GM18505 (cell line): Measurements from ENCODE around the gene FAM170B.

Source experiments
- ATAC-seq: cut with Tn5 transposase; IDR thresholded peaks from one replicate; pipeline ENCODE4 v1.9.1; 2021; ENCODE audit not compliant: unreplicated experiment
- POLR2A ChIP-seq: IDR thresholded peaks from 4 replicates; pipeline ENCODE4 v1.6.1; 2011; ENCODE audit warnings: borderline replicate concordance; ENCODE audit not compliant: insufficient read depth, insufficient read length; ENCODE audit errors: extremely low read depth

FAM170B gene

DNA sequence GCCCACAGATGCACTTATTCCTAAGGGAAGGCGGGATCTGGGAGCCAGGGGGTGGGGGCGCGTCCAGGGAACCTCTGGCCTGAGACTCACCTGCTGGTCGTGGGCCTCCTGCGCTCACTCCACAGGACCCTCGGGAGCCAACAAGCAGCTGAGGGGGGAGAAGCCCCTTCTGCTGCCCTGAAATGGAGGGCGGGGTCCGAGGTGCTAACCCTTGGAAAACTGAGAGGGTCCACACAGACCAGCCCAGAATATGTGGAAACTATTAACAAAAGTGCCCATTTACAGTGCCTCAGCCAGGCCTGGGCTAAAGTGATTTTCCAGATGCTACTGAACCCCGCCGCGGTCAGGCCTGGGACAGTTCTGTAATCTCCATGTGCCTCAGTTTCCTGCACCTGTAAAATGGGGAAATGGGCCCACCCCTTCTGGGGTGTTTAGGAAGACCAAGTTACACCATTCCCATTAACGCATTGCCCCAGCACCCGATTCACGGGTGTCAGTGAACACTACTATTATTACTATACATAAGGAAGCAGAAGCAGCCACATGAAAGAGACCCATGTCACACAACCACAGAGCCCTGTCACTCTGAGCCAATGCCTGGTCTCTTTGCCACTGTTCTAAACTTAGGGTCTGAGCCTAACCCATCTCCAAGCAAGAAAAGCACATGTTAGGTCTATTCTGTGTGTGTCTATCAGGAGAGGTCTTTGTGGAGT is 17.9 kb downstream of the FAM170B start:
- no peak for TF ChIP-seq POLR2A
- no peak for ATAC-seq

DNA sequence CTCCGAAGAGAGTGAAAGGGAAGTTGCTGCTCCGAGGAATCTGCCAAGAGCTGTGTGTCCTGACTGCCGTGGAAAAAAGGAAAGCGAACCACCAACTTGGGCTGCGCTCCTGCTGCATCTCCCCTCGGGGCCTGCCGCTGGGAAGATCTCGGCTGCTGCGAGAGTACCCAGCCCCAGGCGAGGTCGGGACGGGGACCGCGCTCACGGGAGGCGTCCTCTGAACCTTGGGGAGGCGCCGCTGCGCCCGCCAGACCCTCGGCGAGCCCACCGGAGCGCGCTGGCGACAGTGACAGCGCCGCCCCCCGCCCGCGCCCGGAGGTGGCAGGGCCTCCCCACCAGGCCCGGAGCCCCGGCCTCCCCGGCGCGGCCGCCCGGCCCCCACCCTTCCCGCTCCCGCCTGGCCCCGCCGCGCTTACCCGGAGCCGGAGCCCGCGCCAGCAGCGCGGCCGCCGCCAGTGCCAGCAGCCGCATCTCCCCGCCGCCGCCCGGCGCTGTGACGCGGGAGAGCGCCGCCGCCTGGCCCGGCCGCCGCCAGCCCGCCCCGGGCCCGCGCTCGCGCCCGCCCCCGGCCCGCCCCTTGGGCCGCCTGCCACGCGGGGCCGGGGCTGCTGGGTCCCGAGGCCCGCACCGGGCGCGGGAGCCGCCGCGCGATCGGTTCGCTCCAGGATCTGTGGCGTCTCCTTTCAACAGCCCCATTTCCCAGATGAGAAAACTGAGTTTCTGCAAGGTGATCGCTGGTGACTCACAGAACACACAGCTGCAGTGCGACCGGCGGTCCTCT is 18.6 kb downstream of the FAM170B start, which contains the start of gene VSTM4:
VSTM4 (minus strand) TSS at position 508 of the 781 bp plus-strand sequence; CDS start at position 471, 37 bp downstream.
- ATAC-seq = no peak
- no peak for TF ChIP-seq POLR2A

DNA sequence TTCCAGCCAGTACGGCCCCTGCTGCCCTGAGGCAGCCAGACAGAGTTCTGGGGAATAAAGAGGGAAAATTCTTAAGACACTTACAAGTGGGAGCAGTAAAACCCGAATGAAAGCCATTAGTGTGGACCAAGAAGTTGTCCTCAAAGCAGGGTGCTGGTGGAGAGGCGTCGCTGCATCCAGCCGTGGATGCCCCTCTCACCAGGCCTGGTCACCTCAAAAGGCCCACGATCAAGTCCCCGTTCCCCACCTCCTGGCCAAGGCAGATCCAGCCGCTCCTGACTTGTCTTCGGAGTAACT is 19.2 kb downstream of the FAM170B start:
- no peak for ATAC-seq
- no peak for TF ChIP-seq POLR2A

DNA sequence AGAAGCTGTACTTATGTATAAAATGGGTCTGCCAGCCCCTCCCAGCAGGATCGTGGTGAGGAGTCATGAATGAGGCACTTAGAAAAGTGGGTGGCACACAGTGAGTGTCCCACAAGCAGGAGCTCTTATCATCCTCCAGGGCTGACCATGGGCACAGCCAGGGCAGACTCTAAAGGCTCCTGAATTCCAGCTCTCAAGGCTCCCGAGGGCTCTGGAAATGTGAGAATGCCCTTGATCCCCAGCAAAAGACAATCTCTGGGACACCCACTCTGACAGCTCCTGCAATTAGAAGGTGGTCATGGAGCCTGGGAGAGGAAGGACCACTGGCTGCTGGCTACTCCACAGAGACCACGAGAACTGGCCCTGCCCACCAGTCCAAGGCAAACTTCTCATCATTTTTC is 20.1 kb downstream of the FAM170B start:
- no peak for ATAC-seq
- TF ChIP-seq POLR2A = no peak

DNA sequence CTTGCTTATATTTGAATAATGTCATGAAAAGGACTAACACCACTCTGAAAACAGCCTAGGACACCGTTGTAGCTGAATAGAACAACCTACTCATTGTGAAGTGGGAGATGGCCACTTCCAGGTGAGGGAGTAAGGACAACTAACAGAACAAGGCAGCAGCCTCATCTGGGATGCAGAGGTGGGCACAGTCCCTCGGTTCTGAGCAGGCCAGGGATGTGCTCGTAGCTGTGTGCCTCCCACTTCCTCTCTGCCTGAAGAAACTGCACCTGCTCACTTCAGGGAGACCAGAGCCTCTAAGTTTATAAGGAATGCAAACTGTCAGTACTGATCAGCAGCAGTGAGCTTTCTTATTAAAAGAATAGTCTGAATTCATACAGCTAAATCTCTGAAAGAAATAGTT is 21.0 kb downstream of the FAM170B start:
- no peak for ATAC-seq
- TF ChIP-seq POLR2A = no peak

DNA sequence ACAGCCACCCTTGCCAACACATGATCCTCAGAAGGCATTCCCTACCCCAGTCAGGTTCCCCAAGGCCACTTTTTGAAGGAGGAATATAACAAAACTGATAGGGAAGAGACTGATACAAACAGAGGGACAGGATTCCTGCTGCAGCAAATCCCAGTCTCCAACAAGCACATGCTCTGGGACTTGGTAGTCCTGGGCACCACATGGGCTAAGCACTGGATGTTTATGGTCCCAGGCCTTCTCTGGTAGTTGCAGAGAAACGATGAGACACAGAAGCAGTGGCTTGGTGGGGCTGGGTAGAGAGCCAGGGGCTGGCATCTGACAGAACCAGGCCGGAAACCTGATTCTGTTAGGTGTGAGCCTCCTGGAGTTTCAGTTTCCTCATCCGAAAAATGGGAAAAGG is 21.7 kb downstream of the FAM170B start:
- no peak for TF ChIP-seq POLR2A

DNA sequence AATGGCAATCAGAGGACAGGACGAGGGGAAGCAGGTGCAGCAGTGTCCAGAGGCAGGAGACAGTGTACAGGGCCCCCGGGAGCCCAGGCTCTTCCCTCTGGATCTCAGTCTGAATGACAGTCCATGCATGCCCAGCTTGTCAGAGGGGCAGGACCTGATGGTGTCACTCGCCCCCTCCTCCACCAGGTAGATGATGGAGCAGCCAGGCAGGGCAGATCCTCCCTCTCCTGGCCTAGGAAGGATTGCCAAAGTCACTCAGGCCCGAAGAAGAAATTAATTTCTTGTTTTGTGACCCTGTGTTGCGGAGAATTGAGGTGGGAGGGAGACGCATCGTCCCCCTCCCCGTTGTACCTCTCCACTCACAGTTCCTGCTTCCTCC is 22.5 kb downstream of the FAM170B start:
- ATAC-seq = no peak
- TF ChIP-seq POLR2A = no peak

More for the DNA sequence above, 21.7 kb downstream of the FAM170B start:
- ATAC-seq = no peak

DNA sequence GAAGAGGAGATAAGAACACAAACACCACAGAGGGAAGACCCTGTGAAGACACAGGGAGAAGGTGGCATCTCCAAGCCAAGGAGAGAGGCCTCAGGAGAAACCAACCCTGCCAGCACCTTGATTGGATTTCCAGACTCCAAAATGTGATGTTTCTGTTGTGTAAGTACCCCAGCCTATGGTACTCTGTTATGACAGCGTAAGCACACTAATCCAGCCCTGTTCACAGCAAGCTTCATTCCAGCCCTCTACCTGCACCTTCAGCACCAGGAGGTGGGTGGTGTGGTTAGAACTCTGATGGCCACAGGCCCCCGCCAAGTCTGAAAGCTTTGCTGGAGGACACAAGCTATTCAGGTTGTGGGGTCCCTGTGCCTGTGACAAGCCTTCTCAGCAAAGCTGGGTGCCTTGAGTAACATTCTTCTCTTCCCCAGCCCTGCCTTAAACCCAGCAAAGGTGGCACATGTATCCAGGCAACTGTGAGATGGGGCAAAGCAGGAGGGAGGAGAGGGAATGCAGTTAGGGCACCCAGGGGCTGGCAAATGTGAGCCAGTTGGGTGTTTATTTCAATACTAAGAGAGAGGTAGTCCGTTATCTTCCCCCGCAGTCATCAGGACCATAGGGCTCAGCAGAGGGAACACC is 23.0 kb downstream of the FAM170B start:
- no peak for ATAC-seq
- no peak for TF ChIP-seq POLR2A

DNA sequence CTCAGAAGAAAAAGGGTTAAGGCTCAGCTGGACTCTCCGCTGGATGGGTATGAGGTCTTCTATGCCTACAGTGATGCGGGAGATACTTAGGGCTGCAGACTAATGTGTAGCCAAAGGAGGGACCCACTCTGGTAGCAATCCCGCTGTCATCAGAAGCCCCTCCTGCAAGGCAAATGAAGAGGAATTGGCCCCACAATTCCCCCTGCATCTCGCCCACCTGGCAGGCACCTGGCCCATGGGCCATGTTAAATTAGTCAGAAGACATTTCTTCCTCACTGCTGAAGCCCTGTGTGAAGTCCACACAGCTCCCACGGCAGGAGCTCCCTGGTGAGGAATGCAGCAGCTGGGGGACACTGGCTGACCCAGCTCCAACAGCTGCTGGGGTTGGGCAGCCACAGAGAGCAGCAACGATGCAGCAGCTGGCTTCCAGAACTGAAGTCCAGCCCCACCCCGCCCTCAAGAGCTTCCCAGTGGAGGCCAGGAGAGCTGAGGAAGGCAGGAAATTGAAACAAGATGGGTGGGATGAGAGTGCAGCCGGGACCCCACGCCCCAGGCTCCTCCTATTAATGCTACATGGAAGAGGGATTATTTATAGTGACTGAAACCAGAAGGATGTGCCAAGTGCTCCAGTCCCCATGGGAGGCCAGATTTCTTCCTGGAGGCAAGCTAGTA is 24.0 kb downstream of the FAM170B start:
- ATAC-seq = no peak

DNA sequence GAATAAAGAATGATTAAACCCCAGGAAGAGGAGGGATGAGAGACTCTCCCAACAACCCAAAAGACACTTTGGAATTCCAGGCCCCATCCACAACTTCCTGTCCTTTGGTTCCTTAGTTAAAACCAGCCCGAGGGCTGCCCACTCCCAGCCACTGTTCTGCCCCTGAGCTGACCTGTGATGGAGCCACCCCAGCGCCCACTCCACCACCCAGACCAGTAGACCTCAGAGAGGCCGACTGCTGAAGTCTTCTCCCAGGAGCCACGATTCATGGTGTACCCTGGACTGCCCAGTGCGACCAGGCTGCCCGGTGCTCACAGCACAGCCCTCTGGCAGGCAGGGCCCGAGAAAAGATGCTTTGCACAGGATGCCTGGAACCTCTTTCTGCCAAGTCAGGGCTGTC is 25.2 kb downstream of the FAM170B start:
- no peak for ATAC-seq
- no peak for TF ChIP-seq POLR2A

More for the DNA sequence above, 24.0 kb downstream of the FAM170B start:
- no peak for TF ChIP-seq POLR2A

DNA sequence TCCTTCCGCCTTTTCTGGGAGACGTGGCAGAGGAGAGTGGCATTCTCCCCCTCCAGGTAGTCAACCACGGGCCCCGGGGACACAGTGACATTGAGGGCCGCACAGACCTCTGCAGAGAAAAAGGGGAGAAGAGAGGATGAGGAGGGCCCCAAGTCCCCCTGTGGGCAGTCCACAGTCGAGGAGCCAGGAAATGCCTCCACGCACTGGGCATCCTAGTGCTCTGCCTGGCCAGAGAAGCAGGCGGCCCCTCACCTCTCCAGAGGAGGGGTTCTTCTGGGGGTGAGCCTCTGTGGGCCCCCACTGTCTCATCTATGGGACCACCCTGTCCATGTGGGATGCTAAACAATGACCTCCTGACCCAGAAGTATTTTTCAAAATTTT is 25.9 kb downstream of the FAM170B start:
- ATAC-seq = no peak
- no peak for TF ChIP-seq POLR2A

DNA sequence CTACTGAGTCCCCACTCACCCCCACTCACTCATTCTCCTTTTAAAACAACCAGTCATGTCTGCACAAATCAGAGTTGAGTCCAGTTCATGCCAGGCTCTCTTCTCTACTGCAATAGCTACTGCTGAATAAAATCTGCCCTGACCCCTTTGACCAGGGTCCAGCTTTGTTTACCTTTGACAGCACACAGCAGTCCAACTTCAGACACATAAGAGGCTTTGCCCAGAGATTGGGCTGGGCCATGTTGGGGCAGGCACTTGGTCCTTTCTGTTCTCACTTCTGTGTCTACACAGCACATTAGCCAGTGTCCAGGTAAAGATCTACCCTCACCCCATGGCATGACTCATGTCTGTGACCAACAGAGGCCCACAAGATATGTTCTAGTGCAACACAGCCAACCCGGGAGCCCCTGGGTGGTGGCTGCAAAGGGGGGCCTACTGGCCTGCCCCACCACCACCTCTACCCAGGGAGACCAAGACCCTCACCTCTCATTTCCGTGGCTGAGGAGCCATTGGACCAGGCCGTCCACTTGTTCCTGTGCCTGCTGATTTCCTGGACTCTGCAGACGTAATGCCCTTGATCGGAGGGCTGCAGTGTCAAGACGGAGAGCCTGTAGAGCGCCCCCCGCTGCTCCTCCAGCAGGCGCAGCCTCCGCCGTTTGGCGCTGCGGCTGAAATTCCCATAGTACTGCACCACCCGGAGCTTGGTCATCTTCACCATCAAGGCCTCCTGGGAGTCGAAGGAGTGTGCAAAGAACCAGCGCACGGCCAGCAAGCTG is 26.5 kb downstream of the FAM170B start:
- ATAC-seq = no peak
- TF ChIP-seq POLR2A = no peak

DNA sequence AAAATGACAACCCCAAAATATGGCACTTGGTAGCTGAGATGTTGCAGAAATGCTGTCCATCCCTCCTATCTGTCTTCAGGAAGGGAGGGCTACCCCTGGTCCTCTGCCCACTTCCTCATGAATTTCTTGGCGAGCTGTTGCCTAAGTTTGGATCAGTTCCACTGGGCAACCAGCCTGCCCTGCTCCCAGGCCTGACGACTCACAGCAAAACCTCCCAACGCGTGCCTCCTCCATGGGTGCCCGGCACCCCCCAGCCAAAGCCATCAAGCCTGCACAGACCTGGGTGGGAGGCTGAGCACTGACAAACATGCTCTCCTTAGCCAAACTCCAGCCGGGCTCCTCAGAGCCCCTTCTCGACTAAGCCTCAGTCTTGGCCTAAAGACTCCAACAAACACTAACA is 27.4 kb downstream of the FAM170B start:
- no peak for ATAC-seq
- TF ChIP-seq POLR2A = no peak
